Neural progenitor cell (in vitro differentiated cells): Measurements from ENCODE around the gene RAB3IL1. TPM values are rescaled to one million over a fixed set of nuclear protein-coding genes. Genes with fewer than 3 reads are reported as not detected.
"Not testable (repeated sequence)": the region's sequence is repeated elsewhere in the genome, so short reads cannot be mapped to it uniquely, and the experiment has no call there.

Experiments
- DNase-seq: peaks from one replicate; pipeline ENCODE4 v3.0.0-alpha.2; 2016; ENCODE audit warnings: low spot score
- H2AFZ ChIP-seq: fragments of 200-600 bp; sonication (generic); replicated peaks from 2 replicates; pipeline ENCODE4 v1.6.1; 2016; ENCODE audit warnings: antibody characterized with exemption
- H3F3A ChIP-seq: fragments of 200-600 bp; sonication (generic); 2 replicates; pipeline ENCODE4 v1.6.1; 2016; ENCODE audit warnings: antibody characterized with exemption, low read depth
- H3K27ac ChIP-seq: fragments of 200-600 bp; sonication (generic); 2 replicates; pipeline ENCODE4 v1.5.1; 2016; ENCODE audit warnings: mild to moderate bottlenecking
- H3K27me3 ChIP-seq: fragments of 200-600 bp; sonication (generic); 2 replicates; pipeline ENCODE4 v1.6.1; 2016; ENCODE audit warnings: mild to moderate bottlenecking, moderate library complexity
- H3K36me3 ChIP-seq: fragments of 200-600 bp; sonication (generic); 2 replicates; pipeline ENCODE4 v1.5.1; 2016
- H3K4me1 ChIP-seq: fragments of 200-600 bp; sonication (generic); 2 replicates; pipeline ENCODE4 v1.6.1; 2016; ENCODE audit warnings: mixed run types
- H3K4me2 ChIP-seq: fragments of 200-600 bp; sonication (generic); 2 replicates; pipeline ENCODE4 v1.6.1; 2016
- H3K4me3 ChIP-seq: fragments of 200-600 bp; sonication (generic); 2 replicates; pipeline ENCODE4 v1.5.1; 2016
- H3K79me2 ChIP-seq: fragments of 200-600 bp; sonication (generic); 2 replicates; pipeline ENCODE4 v1.6.1; 2016; ENCODE audit warnings: low read depth
- H3K9ac ChIP-seq: fragments of 200-600 bp; sonication (generic); 2 replicates; pipeline ENCODE4 v1.6.1; 2016
- H3K9me3 ChIP-seq: fragments of 200-600 bp; sonication (generic); 2 replicates; pipeline ENCODE4 v1.5.1; 2016; ENCODE audit warnings: low read depth
- H4K20me1 ChIP-seq: fragments of 200-600 bp; sonication (generic); 2 replicates; pipeline ENCODE4 v1.6.1; 2016; ENCODE audit warnings: low read depth
- H3K27ac Mint-ChIP-seq: 3 replicates; pipeline ENCODE4 v1.8.0; 2021; ENCODE audit warnings: mixed read lengths
- H3K27me3 Mint-ChIP-seq: 2 replicates; pipeline ENCODE4 v1.8.0; 2022; ENCODE audit warnings: low read depth, mild to moderate bottlenecking, inconsistent platforms, moderate library complexity, mixed read lengths; ENCODE audit not compliant: insufficient read depth
- H3K36me3 Mint-ChIP-seq: 3 replicates; pipeline ENCODE4 v1.8.0; 2021; ENCODE audit warnings: mixed read lengths
- H3K4me1 Mint-ChIP-seq: 3 replicates; pipeline ENCODE4 v1.8.0; 2021; ENCODE audit warnings: mixed read lengths
- H3K4me3 Mint-ChIP-seq: 3 replicates; pipeline ENCODE4 v1.8.0; 2021; ENCODE audit warnings: mild to moderate bottlenecking, moderate library complexity, mixed read lengths
- H3K9me3 Mint-ChIP-seq: 3 replicates; pipeline ENCODE4 v1.8.0; 2020; ENCODE audit warnings: mixed read lengths
- CTCF ChIP-seq: fragments of 200-600 bp; sonication (generic); IDR thresholded peaks from 2 replicates; pipeline ENCODE4 v1.5.1; 2017; ENCODE audit warnings: antibody characterized with exemption, mild to moderate bottlenecking
- EZH2 ChIP-seq: fragments of 200-600 bp; sonication (generic); IDR thresholded peaks from 2 replicates; pipeline ENCODE4 v1.6.1; 2017; ENCODE audit warnings: antibody characterized with exemption, mild to moderate bottlenecking, moderate library complexity
- EZH2phosphoT487 ChIP-seq: fragments of 200-600 bp; sonication (generic); IDR thresholded peaks from 2 replicates; pipeline ENCODE4 v1.6.1; 2017; ENCODE audit warnings: antibody characterized with exemption
- total RNA-seq: library from RNA; depleted of rRNA; stranded (reverse); fragments of >200 nt; gene quantifications from 2 replicates; pipeline ENCODE4 v1.2.3, GENCODE V29; 2015; ENCODE audit warnings: low replicate concordance

The RAB3IL1 gene
- total RNA-seq, 1 donor from 2014 or later, result 1.4 TPM

DNA sequence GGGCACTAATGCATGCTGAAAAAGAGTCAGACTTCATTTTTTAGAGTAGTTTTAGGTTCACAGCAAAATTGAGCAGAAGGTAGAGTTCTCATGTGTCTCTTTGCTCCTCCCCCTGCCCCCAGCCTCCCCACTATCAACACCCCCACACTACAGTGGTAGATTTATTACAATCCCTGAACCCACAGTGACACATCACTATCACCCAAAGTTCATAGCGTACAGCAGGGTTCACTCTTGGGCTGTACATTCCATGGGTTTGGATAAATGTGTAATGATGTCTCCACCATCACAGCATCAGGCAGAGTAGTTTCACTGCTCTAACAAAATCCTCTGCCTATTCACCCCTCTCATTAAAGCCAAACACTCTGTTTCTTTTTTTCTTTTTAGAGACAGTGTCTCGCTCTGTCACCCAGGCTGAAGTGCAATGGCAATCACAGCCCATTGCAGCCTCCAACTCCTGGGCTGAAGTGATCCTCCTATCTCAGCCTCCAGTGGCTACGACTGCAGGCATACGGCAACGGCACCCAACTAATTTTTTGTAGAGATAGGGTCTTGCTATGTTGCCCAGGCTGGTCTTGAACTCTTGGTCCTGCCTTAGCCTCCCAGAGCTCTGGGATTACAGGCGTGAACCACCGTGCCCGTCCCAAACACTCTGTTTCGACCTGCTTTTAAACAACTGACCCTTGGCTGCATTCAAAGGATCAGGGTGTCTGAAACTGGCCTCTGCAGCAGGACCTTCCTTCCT is 36.9 kb upstream of the RAB3IL1 start:
- Mint-ChIP-seq H3K4me1 (peaks cover 6% of the 10 kb centered on the region), H3K4me3 (peak overlapping the region; percentile 50), H3K9me3 (no peaks in the 10 kb centered on the region), H3K27ac (no peak overlapping the region), H3K36me3 (no peaks in the 10 kb centered on the region), H3K27me3 (peaks cover 13% of the 10 kb centered on the region)
- Histone ChIP-seq H3K4me2 (peak overlapping the region; percentile 86), H2AFZ (peak overlapping the region; percentile 94), H4K20me1 (no peaks in the 10 kb centered on the region), H3K27me3 (peaks cover 34% of the 10 kb centered on the region), H3K36me3 (no peaks in the 10 kb centered on the region), H3K4me1 (peaks cover 6% of the 10 kb centered on the region), H3K27ac (no peak overlapping the region), H3K9ac (no peak overlapping the region), H3K9me3 (no peaks in the 10 kb centered on the region), H3K4me3 (peak overlapping the region; percentile 41), H3F3A (peaks cover 15% of the 10 kb centered on the region), H3K79me2 (no peaks in the 10 kb centered on the region)
- no peak for DNase-seq
- TF ChIP-seq CTCF, result no peak
- no peak for TF ChIP-seq EZH2
- TF ChIP-seq EZH2phosphoT487, result no peak

DNA sequence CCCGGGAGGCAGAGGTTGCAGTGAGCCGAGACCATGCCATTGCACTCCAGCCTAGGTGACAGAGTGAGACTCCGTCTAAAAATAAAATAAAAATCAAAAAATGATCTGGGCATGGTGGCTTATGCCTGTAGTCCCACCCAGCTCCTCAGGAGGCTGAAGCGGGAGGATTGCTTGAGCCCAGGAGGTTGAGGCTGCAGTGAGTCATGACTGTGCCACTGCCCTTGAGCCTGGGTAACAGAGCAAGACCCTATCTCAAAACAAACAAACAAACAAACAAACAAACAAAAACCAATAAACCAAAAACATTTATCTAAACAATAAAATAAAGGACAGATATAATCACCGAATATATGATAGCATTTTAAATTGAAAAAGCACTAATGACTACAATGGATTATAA is 36.3 kb upstream of the RAB3IL1 start:
- H3K9me3 ChIP-seq, DNase-seq, H3K4me1 Mint-ChIP-seq, H3K27ac ChIP-seq, H3K4me3 ChIP-seq, H3K9ac ChIP-seq, H3K27ac Mint-ChIP-seq, H3K36me3 ChIP-seq, H3K4me3 Mint-ChIP-seq, H4K20me1 ChIP-seq, H3K4me2 ChIP-seq, H3K79me2 ChIP-seq, H3K36me3 Mint-ChIP-seq, H3K9me3 Mint-ChIP-seq, H2AFZ ChIP-seq, H3K4me1 ChIP-seq: not testable (repeated sequence)
- Histone ChIP-seq H3F3A (peaks cover 15% of the 10 kb centered on the region), H3K27me3 (peaks cover 34% of the 10 kb centered on the region)
- H3K27me3 Mint-ChIP-seq, result peaks cover 13% of the 10 kb centered on the region

GRCh38 chr11:61952882-61953281 is 35.5 kb upstream of the RAB3IL1 start:
- H3K79me2 ChIP-seq, result no peaks in the 10 kb centered on the region

More at GRCh38 chr11:61952882-61953281, 35.5 kb upstream of the RAB3IL1 start:
- Histone ChIP-seq H3K4me3 (no peak overlapping the region), H3F3A (peaks cover 15% of the 10 kb centered on the region), H3K36me3 (no peaks in the 10 kb centered on the region), H3K9ac (no peak overlapping the region), H3K4me1 (peaks cover 6% of the 10 kb centered on the region), H2AFZ (no peak overlapping the region), H4K20me1 (no peaks in the 10 kb centered on the region), H3K27me3 (peaks cover 34% of the 10 kb centered on the region), H3K9me3 (no peaks in the 10 kb centered on the region), H3K4me2 (no peak overlapping the region), H3K27ac (no peak overlapping the region)
- H3K4me3 Mint-ChIP-seq, result no peak overlapping the region
- TF ChIP-seq EZH2phosphoT487 (no peak), CTCF (no peak), EZH2 (no peak)
- peaks cover 9% of the 10 kb centered on the region for H3K4me1 Mint-ChIP-seq
- no peaks in the 10 kb centered on the region for H3K9me3 Mint-ChIP-seq
- H3K27ac Mint-ChIP-seq, result no peak overlapping the region
- H3K36me3 Mint-ChIP-seq, result no peaks in the 10 kb centered on the region
- no peak for DNase-seq
- H3K27me3 Mint-ChIP-seq, result peaks cover 11% of the 10 kb centered on the region
